Thyroid gland (tissue), 4 donors: ENCODE results near the gene RFPL3. TPM values are rescaled to one million over a fixed set of nuclear protein-coding genes. Genes with fewer than 3 reads are reported as not detected.
"Not testable (repeated sequence)": the region's sequence is repeated elsewhere in the genome, so short reads cannot be mapped to it uniquely, and the experiment has no call there.

Experiments
- DNase-seq, 2 donors: peaks; one replicate each; pipeline ENCODE4 v3.0.0-alpha.2; 2019
- H3K27ac ChIP-seq, 3 donors: fragments of 200-600 bp; sonication (generic); 1 replicate in 2 of 3; 2 replicates in 1 of 3; pipeline ENCODE4 v1.5.1; 2016 to 2019; ENCODE audit warnings: mild to moderate bottlenecking in 1 of 3, moderate library complexity in 1 of 3
- H3K27me3 ChIP-seq: fragments of 200-600 bp; sonication (generic); one replicate; pipeline ENCODE4 v1.5.1; 2019
- H3K36me3 ChIP-seq, 2 donors: fragments of 200-600 bp; sonication (generic); one replicate each; pipeline ENCODE4 v1.5.1; 2016 to 2019
- H3K4me1 ChIP-seq, 2 donors: fragments of 200-600 bp; sonication (generic); one replicate each; pipeline ENCODE4 v1.5.1; 2017 to 2019
- H3K4me3 ChIP-seq, 3 donors: fragments of 200-600 bp; sonication (generic); replicated peaks in 1 of 3; 1 replicate in 2 of 3; 2 replicates in 1 of 3; pipeline ENCODE4 v1.5.1; 2016; ENCODE audit warnings: mild to moderate bottlenecking in 1 of 3
- H3K9me3 ChIP-seq: fragments of 200-600 bp; sonication (generic); one replicate; pipeline ENCODE4 v1.5.1; 2017
- POLR2A ChIP-seq, 2 donors: fragments of 450-650 bp; IDR thresholded peaks; one replicate each; pipeline ENCODE4 v1.6.1; 2017; ENCODE audit warnings: antibody characterized with exemption in 2 of 2, mild to moderate bottlenecking in 2 of 2, moderate library complexity in 1 of 2
- WGBS, 2 donors: methylation state at CpG; one replicate each; pipeline ENCODE4 v1.1.5; 2017; 5-methylcytosine and 5-hydroxymethylcytosine counted together
- intact Hi-C: fragments of 100-400 bp; cut with DNase I; formaldehyde crosslinking; loops from one replicate; pipeline ENCODE4 v1.15.1; 2023
- total RNA-seq, 4 donors: library from RNA; depleted of rRNA; stranded (reverse); fragments of >200 nt; gene quantifications; one replicate each; pipeline ENCODE4 v1.2.3, GENCODE V29; 2016
- TF ChIP-seq, protein P1 (sequence below), 6 experiments: fragments of 200-600 bp in 3 of 6; fragments of 450-650 bp in 3 of 6; sonication (generic) in 3 of 6; IDR thresholded peaks; one replicate each; pipeline ENCODE4 v1.5.1; 2016 to 2019; ENCODE audit warnings: antibody characterized with exemption in 6 of 6, mild to moderate bottlenecking in 2 of 6, inconsistent platforms in 1 of 6, moderate library complexity in 1 of 6

Gene RFPL3
- total RNA-seq, 4 donors from 2014 or later: not detected

DNA sequence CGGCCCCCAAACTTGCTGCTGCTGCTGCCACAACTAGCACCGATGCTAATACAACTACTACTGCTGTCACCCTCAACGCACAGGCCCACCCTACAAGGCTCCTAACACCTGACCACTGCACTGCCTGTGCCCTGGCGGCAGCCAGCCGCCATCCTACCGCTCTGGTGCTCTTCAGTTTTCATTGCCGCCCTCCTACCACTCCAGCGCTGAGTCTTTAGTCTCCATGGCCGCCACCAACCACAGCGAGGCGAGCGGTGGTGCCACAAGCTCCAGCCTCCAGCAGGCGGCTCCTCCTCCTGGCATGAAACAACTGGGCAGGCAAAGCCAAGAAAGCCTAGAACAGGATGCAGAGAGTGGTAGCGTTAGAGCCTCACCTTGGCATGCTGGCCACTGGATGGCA lies 5.0 kb upstream of the RFPL3 start:
- no peak overlapping the region for H3K4me3 ChIP-seq
- intact Hi-C loops: no loop called here
- no peaks in the 10 kb centered on the region for H3K9me3 ChIP-seq
- TF ChIP-seq POLR2A (IDR thresholded peaks at IDR 0.05): no peak
- TF ChIP-seq, protein P1, sequence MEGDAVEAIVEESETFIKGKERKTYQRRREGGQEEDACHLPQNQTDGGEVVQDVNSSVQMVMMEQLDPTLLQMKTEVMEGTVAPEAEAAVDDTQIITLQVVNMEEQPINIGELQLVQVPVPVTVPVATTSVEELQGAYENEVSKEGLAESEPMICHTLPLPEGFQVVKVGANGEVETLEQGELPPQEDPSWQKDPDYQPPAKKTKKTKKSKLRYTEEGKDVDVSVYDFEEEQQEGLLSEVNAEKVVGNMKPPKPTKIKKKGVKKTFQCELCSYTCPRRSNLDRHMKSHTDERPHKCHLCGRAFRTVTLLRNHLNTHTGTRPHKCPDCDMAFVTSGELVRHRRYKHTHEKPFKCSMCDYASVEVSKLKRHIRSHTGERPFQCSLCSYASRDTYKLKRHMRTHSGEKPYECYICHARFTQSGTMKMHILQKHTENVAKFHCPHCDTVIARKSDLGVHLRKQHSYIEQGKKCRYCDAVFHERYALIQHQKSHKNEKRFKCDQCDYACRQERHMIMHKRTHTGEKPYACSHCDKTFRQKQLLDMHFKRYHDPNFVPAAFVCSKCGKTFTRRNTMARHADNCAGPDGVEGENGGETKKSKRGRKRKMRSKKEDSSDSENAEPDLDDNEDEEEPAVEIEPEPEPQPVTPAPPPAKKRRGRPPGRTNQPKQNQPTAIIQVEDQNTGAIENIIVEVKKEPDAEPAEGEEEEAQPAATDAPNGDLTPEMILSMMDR (IDR thresholded peaks at IDR 0.05): no peak
- H3K36me3 ChIP-seq: no peaks in the 10 kb centered on the region
- peak overlapping the region in 1 of 3 donors; percentile 6 for H3K27ac ChIP-seq
- no peaks in the 10 kb centered on the region for H3K27me3 ChIP-seq
- DNase-seq: no peak
- no peaks in the 10 kb centered on the region for H3K4me1 ChIP-seq
- 93 to 94% methylated on average over 7 to 14 of the region's 14 CpGs for WGBS, 2 donors

DNA sequence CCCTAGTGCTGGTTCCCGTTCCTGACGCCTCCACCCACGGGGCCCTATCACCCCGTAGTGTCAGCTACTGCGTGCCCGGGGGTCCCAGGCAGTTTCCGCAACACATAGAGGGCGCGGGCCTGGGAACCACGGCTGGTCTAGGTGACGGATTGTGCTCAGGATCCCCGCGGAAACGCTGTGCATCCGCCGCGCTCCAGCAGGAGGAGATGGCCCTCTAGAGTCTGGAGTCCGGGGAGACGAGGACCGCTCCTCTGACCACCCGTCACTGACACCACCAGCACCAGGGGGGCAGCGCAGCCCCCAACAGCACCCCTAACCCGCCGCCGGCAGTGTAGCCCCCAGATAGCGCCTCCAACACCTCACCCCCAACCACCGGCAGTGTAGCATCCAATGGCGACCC lies 4.4 kb upstream of the RFPL3 start:
- Histone ChIP-seq H3K9me3 (no peaks in the 10 kb centered on the region), H3K27ac (peak overlapping the region in 1 of 3 donors; percentile 6), H3K4me3 (peak overlapping the region in 1 of 3 donors; percentile 12), H3K36me3 (no peaks in the 10 kb centered on the region), H3K27me3 (no peaks in the 10 kb centered on the region), H3K4me1 (no peaks in the 10 kb centered on the region)
- DNase-seq: no peak
- intact Hi-C loops: no loop called here
- no peak for TF ChIP-seq POLR2A (IDR thresholded peaks at IDR 0.05)
- TF ChIP-seq, protein P1 (IDR thresholded peaks at IDR 0.05): no peak
- 96% methylated on average over 7 to 17 of the region's 28 CpGs for WGBS, 2 donors

DNA sequence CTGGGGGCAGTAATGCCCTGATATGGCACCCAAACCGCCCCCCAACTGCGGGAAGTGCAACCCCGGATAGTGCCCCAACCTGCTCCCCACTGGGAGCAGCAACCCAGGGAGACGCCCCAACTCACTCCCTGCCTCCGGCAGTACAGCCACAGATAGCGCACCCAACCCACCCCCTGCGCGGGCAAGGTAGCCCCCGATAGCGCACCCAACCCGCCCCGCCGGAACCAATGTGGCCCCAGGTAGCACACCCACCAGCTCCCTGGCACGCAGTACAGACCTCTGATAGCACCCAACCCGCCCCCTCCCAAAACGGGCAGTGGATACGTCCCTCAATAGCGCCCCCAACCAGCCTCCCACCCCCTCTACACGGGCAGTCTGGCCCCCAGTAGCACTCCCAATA lies 3.8 kb upstream of the RFPL3 start:
- WGBS, 2 donors: 91% methylated on average over 7 to 9 of the region's 19 CpGs
- no peaks in the 10 kb centered on the region for H3K36me3 ChIP-seq
- H3K4me3 ChIP-seq: peak overlapping the region in 1 of 3 donors; percentile 12
- no peak for DNase-seq
- no peak overlapping the region for H3K27ac ChIP-seq
- TF ChIP-seq, protein P1 (IDR thresholded peaks at IDR 0.05): no peak
- TF ChIP-seq POLR2A (IDR thresholded peaks at IDR 0.05): no peak
- H3K4me1 ChIP-seq: no peaks in the 10 kb centered on the region
- no peaks in the 10 kb centered on the region for H3K27me3 ChIP-seq
- intact Hi-C loops: no loop called here
- H3K9me3 ChIP-seq: no peaks in the 10 kb centered on the region

DNA sequence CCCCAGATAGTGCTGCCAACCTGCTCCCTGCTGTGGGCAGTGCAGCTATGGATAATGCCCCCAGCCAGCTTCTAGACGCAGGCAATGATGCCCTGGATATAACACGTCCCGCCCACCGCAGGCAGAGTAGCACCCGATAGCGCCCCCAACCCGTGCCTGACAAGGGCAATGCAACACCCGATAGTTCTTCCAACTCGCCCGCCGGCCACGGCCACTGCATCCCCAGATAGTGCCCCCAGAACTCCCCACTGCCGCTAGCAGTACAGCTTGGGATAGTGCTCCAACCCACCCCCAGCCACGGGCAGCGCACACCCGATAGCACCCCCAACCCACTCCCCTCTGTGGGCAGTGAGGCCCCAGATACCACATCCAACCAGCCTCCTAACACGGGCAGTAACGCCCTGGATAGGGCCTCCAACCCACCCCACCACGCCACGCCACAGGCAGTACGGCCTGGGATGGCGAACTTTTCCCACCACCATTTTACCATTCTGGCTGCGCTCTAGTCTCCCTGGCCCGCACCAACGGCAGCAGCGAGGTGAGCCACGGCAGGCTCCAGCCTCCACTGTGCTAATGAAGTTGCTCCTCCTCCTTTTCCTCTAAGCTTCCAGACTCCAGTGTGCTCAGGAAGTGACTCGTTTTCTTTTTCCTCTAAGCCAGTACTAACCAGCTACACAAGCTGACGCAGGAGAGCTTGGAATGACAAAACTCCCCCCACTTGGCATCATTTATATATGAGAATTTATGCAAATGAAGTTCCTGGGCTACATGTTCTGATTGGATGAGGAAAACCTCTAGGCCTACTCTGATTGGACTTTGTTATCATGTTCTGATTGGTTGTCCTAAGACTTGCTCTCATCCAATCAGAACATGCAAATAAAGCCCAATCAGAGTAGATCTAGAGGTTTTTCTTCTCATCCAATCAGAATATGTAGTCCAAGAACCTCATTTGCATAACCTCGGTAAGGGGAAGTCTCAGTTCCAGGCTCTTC lies 3.0 kb upstream of the RFPL3 start:
- Histone ChIP-seq H3K36me3 (no peaks in the 10 kb centered on the region), H3K9me3 (no peaks in the 10 kb centered on the region), H3K4me3 (peak overlapping the region in 1 of 3 donors; percentile 12), H3K27me3 (no peaks in the 10 kb centered on the region), H3K4me1 (no peaks in the 10 kb centered on the region), H3K27ac (no peak overlapping the region)
- peak in 1 of 2 donors; percentile 34 for TF ChIP-seq POLR2A (IDR thresholded peaks at IDR 0.05)
- TF ChIP-seq, protein P1 (IDR thresholded peaks at IDR 0.05): no peak
- DNase-seq: no peak
- 80 to 89% methylated on average over 30 of the region's 30 CpGs for WGBS, 2 donors
- intact Hi-C loops: no loop called here

DNA sequence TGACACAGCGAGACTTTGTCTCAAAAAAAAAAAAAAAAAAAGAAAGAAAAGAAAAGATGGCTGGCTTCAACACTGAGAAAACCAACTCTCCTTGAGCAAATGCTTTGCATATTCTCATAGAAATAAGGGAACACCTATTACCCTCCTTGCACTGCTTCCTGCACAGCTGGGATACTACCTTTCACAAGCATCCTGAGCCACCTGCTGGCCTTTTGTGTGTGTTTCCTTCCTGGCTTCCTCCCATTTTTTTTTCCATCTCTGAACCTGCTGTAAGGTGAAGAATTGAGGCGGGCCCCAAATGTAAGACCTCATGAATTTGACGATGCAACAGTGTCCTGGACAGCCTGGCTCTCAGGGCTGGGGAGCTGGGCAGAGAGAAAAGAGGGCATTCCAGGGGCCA lies 1.9 kb upstream of the RFPL3 start:
- WGBS, 2 donors: 58 to 67% methylated on average over 3 of the region's 3 CpGs
- Histone ChIP-seq H3K36me3 (no peaks in the 10 kb centered on the region), H3K4me3 (no peak overlapping the region), H3K4me1 (no peaks in the 10 kb centered on the region), H3K9me3 (no peaks in the 10 kb centered on the region), H3K27me3 (no peaks in the 10 kb centered on the region), H3K27ac (no peak overlapping the region)
- TF ChIP-seq, protein P1 (IDR thresholded peaks at IDR 0.05): peak in 3 of 6 experiments; percentile 36 to 50 (median 41)
- no peak for TF ChIP-seq POLR2A (IDR thresholded peaks at IDR 0.05)
- DNase-seq: peak; percentile 39 to 46
- intact Hi-C loops: no loop called here

DNA sequence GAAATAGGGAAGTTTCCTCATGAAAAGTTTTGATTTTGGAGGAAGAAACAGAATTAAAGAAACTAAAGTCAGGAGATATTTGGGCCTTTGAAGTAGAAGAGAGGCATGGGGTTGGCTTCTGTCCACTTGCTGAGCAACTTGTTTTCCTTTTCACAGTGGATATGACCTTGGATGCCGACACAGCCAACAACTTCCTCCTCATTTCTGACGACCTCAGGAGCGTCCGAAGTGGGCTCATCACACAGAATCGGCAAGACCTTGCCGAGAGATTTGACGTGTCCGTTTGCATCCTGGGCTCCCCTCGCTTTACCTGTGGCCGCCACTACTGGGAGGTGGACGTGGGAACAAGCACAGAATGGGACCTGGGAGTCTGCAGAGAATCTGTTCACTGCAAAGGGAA lies 2.4 kb downstream of the RFPL3 start:
- H3K27ac ChIP-seq, H3K4me3 ChIP-seq, H3K36me3 ChIP-seq, intact Hi-C loops, H3K27me3 ChIP-seq, H3K4me1 ChIP-seq, DNase-seq, H3K9me3 ChIP-seq: not testable (repeated sequence)
- WGBS, 2 donors: 76 to 83% methylated on average over 11 of the region's 11 CpGs
